Ammon's horn (tissue), 1 donor: ENCODE results near the gene SLC9A8.

Experiments used
- DNase-seq: peaks from one replicate; pipeline ENCODE4 v3.0.0-alpha.2; 2016; ENCODE audit warnings: low spot score

The SLC9A8 gene

DNA sequence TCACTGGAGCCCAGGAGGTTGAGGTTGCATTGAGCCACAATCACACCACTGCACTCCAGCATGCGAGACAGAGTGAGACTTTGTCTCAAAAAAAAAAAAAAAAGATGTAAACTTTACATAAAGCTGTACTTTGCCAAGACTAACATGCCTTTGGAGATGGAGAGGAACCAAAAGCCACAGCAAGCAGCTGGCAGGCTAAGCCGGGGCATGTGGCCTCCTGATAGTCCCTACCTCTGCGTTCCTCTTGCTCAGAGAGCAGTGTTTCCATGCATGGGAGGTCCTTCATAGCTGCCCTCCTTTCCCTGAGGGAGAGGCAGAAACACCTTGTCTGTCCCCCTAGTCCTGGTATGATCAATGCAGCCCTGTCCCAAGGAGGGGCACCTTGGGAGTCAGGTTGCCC lies 67.5 kb downstream of the SLC9A8 start:
- no peak for DNase-seq

GRCh38 chr20:49880724-49881445 lies 68.3 kb downstream of the SLC9A8 start:
- no peak for DNase-seq

DNA sequence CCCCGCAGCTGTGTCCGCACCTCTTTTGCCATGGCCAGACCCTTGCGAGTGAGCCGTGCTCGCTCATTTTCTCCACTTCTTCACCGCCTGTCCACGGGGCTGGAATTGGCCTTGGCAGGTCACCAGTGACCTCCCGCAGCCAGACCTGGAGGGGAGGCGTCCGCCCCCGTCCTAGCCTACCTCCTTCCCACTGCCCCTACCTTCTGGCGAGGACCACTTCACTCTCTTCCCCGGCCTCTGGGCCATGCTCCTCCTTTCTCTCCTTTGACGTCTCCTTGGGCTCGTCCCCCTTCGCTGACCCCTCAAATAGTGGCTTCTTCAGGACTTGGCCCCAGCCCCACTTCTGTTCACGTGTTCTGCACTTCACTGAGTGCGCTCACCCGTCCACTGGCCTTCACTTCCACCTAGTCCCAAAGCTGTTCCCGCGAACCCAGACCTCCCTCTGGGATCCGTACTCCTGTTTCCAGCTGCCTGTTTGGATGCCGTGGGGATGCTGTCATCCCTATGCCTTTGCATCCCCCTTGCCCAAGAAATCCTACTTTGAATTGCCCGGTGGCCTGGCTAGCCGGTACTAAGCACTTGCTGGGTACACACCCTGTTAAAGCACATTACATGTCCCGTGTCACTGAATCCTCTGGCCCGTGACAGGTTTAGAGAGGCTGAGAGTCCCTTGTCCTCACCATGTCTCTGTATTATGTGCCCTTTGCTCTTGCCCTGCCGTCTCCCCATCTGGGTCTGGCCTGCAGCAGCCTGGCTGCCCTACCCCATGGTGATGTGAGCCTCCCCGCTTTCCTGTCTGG lies 69.7 kb downstream of the SLC9A8 start:
- DNase-seq = no peak

DNA sequence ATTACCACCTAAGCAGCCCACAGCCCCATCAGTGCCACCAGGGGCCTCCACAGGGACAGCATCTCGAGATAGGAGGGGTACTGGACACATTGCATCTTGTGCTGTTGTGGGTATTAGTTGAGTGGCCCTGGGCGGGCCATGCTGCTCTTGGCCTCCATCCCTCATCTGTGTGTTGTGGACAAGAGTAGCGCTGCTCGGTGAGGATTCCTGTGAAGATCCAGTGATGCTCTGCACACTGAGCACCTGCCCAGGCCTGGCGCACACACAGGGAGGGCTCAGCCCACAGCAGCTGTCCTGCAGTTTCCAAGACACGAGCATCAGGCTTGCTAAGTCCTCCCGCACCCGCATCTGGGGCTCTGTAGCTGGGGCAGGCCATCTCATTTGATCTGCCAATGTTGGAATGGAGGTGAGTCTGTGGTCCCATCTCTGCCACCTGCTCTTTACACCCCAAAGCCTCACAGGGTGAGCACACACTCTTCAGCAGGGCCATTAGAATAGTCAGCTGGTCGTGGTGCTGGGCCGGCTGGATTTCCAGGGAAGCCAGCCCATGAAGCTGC lies 70.7 kb downstream of the SLC9A8 start:
- DNase-seq = no peak

- DNase-seq = no peak
Observed at GRCh38 chr20:49885558-49886332, 73.1 kb downstream of the SLC9A8 start.

DNA sequence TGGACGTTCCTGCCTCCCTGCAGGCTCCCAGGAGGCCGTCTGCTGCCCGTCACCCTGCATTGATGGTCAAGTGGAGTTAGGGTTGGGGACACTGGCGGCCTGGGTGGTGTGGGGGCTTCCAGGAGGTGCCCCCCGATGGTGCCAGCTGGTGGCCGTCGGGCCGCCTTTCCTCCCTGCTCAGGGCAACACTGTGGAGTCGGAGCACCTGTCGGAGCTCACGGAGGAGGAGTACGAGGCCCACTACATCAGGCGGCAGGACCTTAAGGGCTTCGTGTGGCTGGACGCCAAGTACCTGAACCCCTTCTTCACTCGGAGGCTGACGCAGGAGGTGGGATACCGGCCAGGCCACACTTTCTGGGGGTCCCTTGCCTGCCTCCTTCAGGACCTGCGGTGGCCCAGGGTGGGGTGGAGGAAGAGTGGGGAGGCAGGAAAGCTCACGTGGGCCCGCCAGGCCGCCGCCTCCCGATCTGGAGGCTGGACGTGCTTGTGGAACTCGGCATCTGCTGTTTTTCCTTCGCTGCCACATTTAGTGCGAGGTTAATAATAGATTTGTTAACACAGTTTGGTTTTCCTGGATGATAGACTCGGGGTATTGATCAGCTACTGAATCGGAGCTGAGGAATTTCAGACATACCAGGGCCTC lies 74.1 kb downstream of the SLC9A8 start:
- peak; percentile 57 for DNase-seq

GRCh38 chr20:49887251-49888211 lies 74.9 kb downstream of the SLC9A8 start:
- DNase-seq = no peak

- DNase-seq = peak; percentile 90
Observed at GRCh38 chr20:49888212-49889000, 75.8 kb downstream of the SLC9A8 start.

GRCh38 chr20:49889001-49889934 lies 76.6 kb downstream of the SLC9A8 start:
- DNase-seq = no peak

GRCh38 chr20:49889935-49890333 lies 77.3 kb downstream of the SLC9A8 start:
- no peak for DNase-seq

GRCh38 chr20:49890471-49891361 lies 78.1 kb downstream of the SLC9A8 start:
- no peak for DNase-seq

DNA sequence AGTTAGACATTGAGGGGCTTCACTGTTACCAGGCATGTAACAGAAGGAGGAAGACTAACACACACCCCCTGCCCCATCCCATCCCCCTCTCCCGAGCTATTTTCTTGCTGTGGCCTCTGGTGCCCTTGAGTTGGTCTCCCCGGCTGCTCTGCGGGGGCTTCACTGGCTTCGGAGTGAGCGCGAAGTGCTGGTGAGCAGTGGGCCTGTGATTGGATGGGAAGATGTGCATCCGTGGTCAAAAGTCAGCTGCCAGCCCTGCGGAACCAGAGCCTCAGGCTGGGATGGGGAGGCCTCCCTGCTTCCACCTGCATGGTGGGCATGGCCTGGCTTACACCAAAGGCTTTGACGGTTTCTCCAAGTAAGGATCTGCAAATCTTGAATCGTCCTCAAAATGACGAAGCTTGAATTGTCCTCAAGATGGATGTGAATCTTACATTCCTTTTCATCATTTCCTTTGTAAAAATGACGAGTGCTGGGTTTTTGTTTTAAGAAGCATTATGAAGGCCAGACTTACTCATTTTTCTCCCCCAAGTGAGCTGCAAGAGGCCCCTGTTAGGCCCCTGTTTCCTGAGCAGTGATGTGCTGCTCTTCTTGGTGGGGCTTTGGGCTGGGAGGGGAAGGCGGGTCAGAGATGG lies 79.0 kb downstream of the SLC9A8 start:
- DNase-seq = no peak

GRCh38 chr20:49892260-49892659 lies 79.6 kb downstream of the SLC9A8 start:
- peak; percentile 64 for DNase-seq

DNA sequence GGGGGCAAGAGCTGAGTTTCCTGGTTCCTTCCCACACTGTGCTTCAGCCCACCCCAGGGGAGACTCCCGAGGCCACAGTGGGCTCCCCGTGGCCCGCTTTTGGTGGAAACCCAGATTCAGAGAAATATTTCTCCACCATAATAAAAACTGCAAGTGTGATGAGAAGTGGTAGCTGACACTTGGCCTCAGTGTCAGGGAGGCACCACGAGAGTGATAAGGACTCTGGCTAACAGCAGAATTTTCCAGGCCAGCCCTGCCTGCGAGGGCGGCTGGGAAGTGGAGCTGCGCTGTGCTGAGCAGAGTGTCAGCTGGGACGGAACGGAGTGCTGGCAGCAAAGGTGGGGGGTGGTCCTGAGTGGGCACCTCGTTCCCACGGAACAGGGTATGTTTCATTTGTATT lies 80.2 kb downstream of the SLC9A8 start:
- DNase-seq = no peak

GRCh38 chr20:49893242-49894072 lies 80.8 kb downstream of the SLC9A8 start:
- DNase-seq = no peak

GRCh38 chr20:49894073-49894470 lies 81.4 kb downstream of the SLC9A8 start:
- DNase-seq = no peak
